Colonic mucosa (tissue), 4 donors: ENCODE measurements around the gene PRRT4. TPM values are rescaled to one million over a fixed set of nuclear protein-coding genes. Genes with fewer than 3 reads are reported as not detected.

Source experiments
- DNase-seq: peaks from one replicate; pipeline ENCODE4 v3.0.0-alpha.2; 2020
- H3K27ac ChIP-seq: fragments of 200-600 bp; one replicate; pipeline ENCODE4 v1.8.0; 2021
- H3K27me3 ChIP-seq: fragments of 200-600 bp; one replicate; pipeline ENCODE4 v1.8.0; 2021
- H3K36me3 ChIP-seq: fragments of 200-600 bp; one replicate; pipeline ENCODE4 v1.8.0; 2021
- H3K4me1 ChIP-seq: fragments of 200-600 bp; one replicate; pipeline ENCODE4 v1.8.0; 2021; ENCODE audit warnings: mild to moderate bottlenecking
- H3K4me3 ChIP-seq: fragments of 200-600 bp; one replicate; pipeline ENCODE4 v1.8.0; 2021
- H3K9ac ChIP-seq, 2 donors: one replicate each; pipeline ENCODE4 v1.7.0; 2013; ENCODE audit warnings: control low read depth in 2 of 2, low read depth in 2 of 2, low read length in 2 of 2
- H3K9me3 ChIP-seq: fragments of 200-600 bp; one replicate; pipeline ENCODE4 v1.8.0; 2021
- intact Hi-C: fragments of 100-400 bp; cut with DNase I; formaldehyde crosslinking; loops from one replicate; pipeline ENCODE4 v1.14.1; 2022
- total RNA-seq, 2 donors: library from RNA; stranded (reverse); fragmentation: NEBNext Ultra II Directional in 1 of 2; extraction: Animal tissue kit (Norgen Biotek cat#: 25700) in 1 of 2; gene quantifications; one replicate each; pipeline ENCODE4 v1.2.1, GENCODE V29; 2021
- TF ChIP-seq, protein P1 (sequence below): fragments of 200-600 bp; IDR thresholded peaks from one replicate; pipeline ENCODE4 v1.8.0; 2022; ENCODE audit warnings: antibody characterized with exemption, mild to moderate bottlenecking
- donor health status: healthy.
- donor health status: DM: no; HTN: no; CAD: no.
- donor health status: DM: no; HTN: no; CAD: no.

The PRRT4 gene
- total RNA-seq, 2 donors from 2014 or later: 0.24 TPM; not detected in 1

DNA sequence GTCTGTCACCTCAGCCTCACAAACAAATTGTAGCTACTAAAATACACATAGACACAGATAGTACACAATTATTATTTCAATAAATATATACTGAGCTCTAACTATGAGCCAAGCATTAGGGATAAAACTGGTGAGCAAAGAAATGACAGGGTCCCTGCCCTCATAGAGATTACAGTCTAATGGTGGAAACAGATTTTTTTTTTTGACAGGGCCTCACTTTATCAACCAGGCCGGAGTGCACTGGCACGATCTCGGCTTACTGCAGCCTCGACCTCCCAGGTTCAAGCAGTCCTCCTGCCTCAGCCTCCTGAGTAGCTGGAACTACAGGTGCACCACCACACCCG, 17.1 kb downstream of the PRRT4 start:
- TF ChIP-seq, protein P1, sequence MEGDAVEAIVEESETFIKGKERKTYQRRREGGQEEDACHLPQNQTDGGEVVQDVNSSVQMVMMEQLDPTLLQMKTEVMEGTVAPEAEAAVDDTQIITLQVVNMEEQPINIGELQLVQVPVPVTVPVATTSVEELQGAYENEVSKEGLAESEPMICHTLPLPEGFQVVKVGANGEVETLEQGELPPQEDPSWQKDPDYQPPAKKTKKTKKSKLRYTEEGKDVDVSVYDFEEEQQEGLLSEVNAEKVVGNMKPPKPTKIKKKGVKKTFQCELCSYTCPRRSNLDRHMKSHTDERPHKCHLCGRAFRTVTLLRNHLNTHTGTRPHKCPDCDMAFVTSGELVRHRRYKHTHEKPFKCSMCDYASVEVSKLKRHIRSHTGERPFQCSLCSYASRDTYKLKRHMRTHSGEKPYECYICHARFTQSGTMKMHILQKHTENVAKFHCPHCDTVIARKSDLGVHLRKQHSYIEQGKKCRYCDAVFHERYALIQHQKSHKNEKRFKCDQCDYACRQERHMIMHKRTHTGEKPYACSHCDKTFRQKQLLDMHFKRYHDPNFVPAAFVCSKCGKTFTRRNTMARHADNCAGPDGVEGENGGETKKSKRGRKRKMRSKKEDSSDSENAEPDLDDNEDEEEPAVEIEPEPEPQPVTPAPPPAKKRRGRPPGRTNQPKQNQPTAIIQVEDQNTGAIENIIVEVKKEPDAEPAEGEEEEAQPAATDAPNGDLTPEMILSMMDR: no peak
- Histone ChIP-seq H3K27me3 (no peaks in the 10 kb centered on the region), H3K4me3 (no peak overlapping the region), H3K4me1 (peaks cover 9% of the 10 kb centered on the region), H3K36me3 (no peaks in the 10 kb centered on the region), H3K9ac (no peak overlapping the region), H3K9me3 (no peaks in the 10 kb centered on the region), H3K27ac (no peak overlapping the region)
- intact Hi-C loops: no loop called here
- DNase-seq: no peak

DNA sequence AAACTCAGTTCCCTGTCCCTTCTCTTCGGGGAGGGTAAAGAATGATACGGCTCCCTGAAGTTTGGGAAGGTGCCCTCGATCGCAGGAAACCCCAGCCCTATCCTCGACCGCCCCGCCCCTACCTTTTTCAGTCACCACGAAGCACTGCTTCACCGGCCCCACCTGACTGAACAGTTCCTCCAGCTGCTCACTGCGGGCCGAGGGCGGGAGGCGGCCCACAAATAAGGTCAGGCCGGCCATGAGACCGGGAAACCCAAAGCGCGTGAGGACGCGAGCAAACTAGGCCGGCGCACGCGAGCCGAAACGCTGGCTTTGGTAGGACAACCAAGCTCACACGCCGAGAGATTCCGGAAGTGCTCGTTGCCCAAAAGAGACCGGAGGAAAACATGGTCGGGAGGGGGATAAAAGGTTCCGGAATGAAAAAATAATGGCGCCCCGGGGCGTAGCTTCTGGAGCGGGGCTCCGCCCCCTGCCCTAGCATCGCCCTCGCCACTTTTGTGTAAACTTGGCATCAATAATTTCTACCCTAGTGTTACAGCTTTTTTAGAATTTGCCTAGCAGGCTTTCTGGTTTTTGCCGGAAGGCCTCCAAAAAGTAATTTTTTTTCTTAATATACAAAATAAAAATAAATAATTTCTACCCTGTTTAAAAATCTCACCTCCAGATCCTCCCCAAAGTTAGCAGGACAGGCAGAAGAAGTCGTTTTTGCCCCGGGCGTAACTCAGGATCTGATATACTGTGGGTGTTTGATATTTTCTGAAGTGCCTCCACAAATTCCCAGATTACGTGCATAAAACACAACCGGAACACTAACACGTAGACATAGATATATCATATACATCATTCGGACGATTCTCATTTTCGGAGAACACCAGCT, 17.7 kb downstream of the PRRT4 start, which contains the start of gene RBM28:
RBM28 (minus strand) TSS at position 355 of the 877 bp plus-strand sequence; CDS start at position 240, 115 bp downstream.
- intact Hi-C loops: no loop called here
- H3K27me3 ChIP-seq: no peaks in the 10 kb centered on the region
- H3K9me3 ChIP-seq: no peaks in the 10 kb centered on the region
- TF ChIP-seq, protein P1: no peak
- peak within 1 kb of the TSS; percentile 76 to 87 for H3K9ac ChIP-seq
- DNase-seq: peak; percentile 89
- H3K4me1 ChIP-seq: peaks cover 9% of the 10 kb centered on the region
- peak within 1 kb of the TSS; percentile 59 for H3K4me3 ChIP-seq
- no peaks in the 10 kb centered on the region for H3K36me3 ChIP-seq
- peak within 1 kb of the TSS; percentile 65 for H3K27ac ChIP-seq

DNA sequence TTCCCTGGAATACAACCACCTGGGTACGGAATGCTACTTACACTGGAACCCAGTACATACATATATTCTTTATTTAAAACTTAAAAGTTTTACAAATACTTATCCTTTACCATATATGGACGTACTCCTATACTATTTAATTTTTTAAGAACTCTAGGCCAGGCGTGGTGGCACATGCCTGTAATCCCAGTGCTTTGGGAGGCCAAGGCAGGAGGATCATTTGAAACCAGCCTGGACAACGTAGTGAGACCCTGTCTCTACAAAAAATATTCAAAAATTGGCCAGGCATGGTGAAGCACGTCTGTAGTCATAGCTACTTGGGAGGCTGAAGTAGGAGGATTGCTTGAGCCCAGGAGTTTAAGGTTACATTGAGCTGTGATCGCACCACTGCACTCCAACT, 19.8 kb downstream of the PRRT4 start:
- peaks cover 9% of the 10 kb centered on the region for H3K4me1 ChIP-seq
- TF ChIP-seq, protein P1: no peak
- H3K36me3 ChIP-seq: no peaks in the 10 kb centered on the region
- no peaks in the 10 kb centered on the region for H3K9me3 ChIP-seq
- no peak overlapping the region for H3K27ac ChIP-seq
- no peak overlapping the region for H3K9ac ChIP-seq
- no peak for DNase-seq
- no peaks in the 10 kb centered on the region for H3K27me3 ChIP-seq
- intact Hi-C loops: no loop called here
- no peak overlapping the region for H3K4me3 ChIP-seq

DNA sequence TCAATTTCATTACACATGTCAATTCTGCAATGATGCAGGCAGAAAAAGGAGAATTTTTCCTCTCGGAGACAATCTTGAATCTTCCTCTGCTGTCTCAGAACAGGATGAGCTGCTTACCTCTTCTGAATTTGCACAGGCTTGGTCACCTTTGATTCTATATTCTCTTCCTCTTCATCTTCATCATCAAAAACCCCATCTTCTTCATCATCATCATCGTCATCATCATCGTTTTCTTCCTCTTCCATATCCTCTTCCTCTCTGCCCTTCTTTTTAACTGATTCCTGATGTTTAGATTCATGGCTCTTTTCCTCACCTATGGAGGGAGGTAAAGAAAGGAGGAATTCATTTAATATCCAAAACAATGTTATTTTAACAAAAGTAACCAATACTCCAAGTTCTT, 25.8 kb downstream of the PRRT4 start:
- Histone ChIP-seq H3K9ac (no peak overlapping the region), H3K9me3 (no peaks in the 10 kb centered on the region), H3K4me3 (no peak overlapping the region), H3K27me3 (no peaks in the 10 kb centered on the region), H3K4me1 (no peaks in the 10 kb centered on the region), H3K27ac (no peak overlapping the region), H3K36me3 (peaks cover 20% of the 10 kb centered on the region)
- intact Hi-C loops: no loop called here
- DNase-seq: no peak
- TF ChIP-seq, protein P1: no peak

DNA sequence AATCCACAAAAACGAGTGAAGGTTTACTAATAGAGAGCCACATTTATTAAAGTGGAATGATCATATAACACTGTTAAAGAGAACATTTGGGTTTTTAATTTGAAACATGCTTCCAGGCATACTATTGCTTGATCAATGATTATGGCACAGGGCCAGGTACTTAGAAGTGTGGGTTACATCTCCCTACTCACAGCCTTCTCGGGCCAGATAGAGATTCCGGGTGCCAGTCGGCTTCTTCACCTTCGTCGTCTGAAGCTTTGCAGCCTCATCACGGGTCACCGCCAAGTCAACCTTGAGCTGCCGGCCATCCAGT, 37.2 kb downstream of the PRRT4 start:
- H3K27ac ChIP-seq: no peak overlapping the region

More for the DNA sequence above, 37.2 kb downstream of the PRRT4 start:
- Histone ChIP-seq H3K9ac (no peak overlapping the region), H3K4me1 (no peaks in the 10 kb centered on the region), H3K27me3 (no peaks in the 10 kb centered on the region), H3K4me3 (no peak overlapping the region), H3K36me3 (peaks cover 22% of the 10 kb centered on the region), H3K9me3 (no peaks in the 10 kb centered on the region)
- intact Hi-C loops: no loop called here
- TF ChIP-seq, protein P1: no peak
- DNase-seq: no peak
